Body of pancreas (tissue), 4 donors: Measurements from ENCODE around the gene LILRA1.

Experiments
- CTCF ChIP-seq, 7 experiments: fragments of 450-650 bp in 4 of 7; fragments of 200-600 bp in 3 of 7; sonication (generic) in 3 of 7; IDR thresholded peaks; one replicate each; pipeline ENCODE4 v1.5.1; 2016 to 2019; ENCODE audit warnings: antibody characterized with exemption in 7 of 7
- POLR2A ChIP-seq, 3 donors: fragments of 450-650 bp; IDR thresholded peaks; one replicate each; pipeline ENCODE4 v1.6.1; 2016; ENCODE audit warnings: antibody characterized with exemption in 3 of 3, mild to moderate bottlenecking in 2 of 3

- TF ChIP-seq CTCF (IDR thresholded peaks at IDR 0.05) (no peak), POLR2A (IDR thresholded peaks at IDR 0.05) (no peak)
Observed at GRCh38 chr19:54620464-54620863, 27.0 kb downstream of the LILRA1 start.
